Stimulated activated CD8-positive, alpha-beta memory T cell treated with anti-CD3 and anti-CD28 coated beads, Interleukin-12 subunit alpha, Interleukin-12 subunit beta, amount 100 ng/mL, for 1 hour (primary cell): Measurements from ENCODE around the gene TNFRSF12A.

Source experiments
- DNase-seq: peaks from one replicate; pipeline ENCODE4 v3.0.0-alpha.2; 2020; ENCODE audit warnings: low read depth

TNFRSF12A gene

DNA sequence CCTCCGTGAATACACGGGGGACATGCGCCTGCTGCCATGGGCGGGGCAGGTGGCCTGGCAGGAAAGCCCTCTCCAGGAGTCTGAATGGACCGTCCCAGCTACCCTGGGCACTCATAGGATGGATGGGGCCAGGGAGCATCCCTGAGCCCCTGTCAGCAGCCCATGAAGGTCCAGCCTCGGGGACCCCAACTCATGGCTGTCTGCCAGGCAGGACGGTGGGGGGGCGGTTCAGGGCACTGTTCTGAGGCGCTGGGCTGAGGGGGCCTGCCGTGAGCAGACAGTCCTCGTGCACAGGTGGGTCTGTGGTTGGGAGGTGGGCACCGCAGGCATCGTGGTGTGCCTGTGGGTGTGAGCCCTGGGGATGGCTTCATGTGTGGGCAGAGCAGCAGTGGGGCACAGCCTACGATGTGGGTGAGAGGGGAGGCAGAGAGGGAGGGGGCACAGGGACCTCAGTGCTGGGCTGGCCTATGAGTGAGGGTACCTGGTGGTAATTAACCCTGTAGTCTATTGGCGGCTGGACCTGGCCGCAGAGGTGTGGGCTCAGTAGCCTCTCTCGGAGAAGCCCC is 33.5 kb upstream of the TNFRSF12A start:
- DNase-seq: no peak

DNA sequence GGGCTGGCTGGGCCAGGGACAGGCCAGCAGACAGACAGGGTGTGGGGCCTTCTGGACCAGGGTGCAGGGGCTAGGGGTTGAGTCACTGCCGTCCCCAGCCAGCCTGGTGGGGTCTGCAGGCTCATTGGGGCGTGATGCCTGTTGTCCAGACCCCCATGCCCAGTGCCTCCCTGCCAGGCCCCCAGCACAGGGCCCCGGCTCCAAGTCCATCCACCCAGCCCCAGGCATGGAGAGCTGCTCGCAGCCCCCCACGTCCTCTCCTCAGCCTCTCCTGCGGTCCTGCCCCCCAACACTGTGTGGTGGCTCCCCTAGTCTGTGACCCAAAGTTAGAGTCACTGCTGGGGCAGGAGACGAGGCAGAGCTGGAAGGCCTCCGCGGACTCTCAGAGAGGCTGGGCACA is 32.9 kb upstream of the TNFRSF12A start:
- DNase-seq: no peak

DNA sequence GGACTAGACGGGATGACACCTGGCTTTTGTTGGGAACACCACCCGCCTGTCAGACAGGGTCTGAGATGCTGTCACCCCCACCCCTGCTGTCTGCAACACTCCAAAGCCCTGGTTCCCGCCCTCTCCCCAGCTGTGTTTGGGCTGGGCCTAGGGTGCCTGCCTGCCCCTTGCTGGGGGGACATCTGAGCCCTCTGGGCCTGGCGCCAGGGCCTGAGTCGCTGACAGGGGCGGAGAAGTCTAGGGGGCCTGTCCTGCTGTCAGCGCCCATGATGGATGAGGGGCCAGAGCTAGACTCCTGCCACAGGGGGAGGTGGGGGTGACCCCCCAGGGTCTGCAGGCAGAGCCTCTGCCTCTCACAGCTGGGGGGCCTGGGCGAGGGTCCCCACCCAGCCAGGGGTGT is 32.3 kb upstream of the TNFRSF12A start:
- no peak for DNase-seq

DNA sequence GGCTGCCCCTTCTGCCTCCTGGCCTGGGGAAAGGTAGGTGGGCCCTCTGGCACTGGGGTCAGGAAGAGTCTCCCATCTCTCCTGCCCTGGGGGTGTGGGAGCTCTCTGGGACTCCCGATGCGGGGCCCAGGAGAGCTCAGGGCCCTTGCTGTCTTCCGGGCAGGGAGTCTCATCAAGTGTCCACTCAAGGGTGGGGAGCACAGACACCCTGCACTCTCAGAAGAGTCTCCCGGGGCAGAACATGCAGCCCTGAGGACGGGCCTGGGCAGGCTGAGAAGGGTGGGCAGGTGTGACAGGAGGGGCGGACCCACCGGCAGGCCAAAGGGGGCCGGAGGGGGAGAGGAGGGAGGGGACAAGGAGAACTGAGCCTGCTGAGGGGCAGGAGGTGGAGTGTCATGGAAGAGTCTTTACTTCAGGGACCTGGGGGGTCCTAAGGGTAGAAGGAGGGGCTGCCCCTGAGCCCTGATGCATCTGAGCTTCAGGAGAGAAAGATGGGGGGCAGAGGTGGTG is 31.5 kb upstream of the TNFRSF12A start:
- no peak for DNase-seq

DNA sequence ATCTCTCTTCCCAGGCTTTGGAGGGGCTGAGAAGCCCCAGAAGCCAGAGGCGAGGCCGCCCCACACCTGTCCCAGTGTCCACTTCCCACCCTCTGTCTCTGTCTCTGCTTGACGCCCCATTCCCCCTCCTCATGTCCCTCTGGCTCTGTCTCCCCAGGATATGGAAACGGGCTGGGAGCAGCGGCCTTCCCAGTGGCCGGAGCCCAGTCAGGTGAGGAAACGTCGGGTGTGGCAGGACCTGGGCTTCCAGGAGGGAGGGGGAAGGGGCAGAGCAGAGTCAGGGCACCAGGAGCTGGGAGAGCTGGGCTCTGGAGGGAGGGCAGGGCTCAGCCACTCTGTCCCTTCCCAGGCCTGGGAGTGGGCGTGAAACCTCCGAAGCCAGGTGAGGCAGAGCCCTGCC is 29.3 kb upstream of the TNFRSF12A start:
- no peak for DNase-seq

DNA sequence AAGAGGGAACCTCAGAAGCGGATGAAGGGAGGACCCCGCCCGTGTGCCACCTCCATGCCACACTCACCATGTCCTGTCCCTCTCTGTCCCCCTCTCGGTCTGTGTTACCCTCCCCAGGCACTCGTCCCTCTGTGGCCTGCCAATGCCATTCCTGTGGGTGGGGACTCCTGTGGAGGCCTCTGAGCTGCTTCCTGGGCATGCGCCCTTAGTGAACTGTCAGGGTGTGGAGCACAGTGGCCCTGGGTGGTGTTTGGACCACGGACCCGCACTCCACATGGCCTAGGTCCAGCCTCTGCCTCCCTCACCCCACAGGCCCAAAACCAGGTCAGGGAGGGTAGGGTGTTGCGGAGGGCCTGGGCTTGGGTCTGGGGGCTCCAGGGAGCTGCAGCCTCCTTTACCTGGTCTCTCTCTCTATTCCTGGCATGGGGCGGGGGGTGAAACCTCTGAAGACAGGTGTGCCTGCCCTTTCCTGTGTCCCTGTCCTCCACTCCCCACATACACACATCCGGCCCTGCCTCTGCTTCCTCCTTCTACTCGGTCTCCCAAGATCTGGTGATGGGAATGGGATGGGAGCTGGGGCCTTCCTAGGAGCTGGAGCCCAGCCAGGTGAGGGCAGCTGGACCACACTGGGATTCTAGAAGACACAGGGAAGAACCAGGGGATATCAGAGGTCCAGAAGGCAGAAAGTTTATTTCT is 28.5 kb upstream of the TNFRSF12A start:
- no peak for DNase-seq

DNA sequence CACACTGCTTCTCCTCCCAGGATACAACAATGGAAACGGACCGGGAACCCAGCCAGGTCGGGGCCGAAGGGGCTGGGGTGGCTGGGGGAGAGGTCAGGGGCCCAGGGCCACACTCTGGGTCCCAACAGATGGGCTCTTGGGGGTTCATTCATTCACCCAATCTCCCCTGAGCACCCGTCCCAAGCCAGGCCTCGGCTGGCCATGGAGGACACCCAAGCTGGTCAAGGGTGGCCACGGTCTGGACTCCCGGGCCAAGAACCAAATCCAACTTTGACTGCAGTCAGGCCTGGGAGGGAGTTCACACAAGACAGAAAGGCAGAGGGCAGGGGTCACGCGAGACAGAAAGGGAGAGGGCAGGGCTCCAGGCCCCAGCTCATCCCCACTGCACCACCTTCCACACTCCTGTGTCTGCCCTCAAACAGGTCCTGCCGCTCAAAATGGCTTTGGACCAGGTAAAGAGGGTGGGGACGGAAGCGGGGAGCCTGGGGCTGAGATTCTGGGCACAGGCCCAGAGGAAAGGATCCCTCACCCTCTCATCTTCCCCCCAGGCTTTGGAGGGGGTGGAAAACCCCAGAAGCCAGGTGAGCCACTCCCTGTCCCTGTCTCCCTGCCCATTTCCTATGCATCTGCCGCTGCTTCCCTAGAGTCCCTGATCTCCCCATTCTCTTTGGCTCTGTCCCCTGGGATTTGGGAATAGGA is 27.6 kb upstream of the TNFRSF12A start:
- DNase-seq: no peak

DNA sequence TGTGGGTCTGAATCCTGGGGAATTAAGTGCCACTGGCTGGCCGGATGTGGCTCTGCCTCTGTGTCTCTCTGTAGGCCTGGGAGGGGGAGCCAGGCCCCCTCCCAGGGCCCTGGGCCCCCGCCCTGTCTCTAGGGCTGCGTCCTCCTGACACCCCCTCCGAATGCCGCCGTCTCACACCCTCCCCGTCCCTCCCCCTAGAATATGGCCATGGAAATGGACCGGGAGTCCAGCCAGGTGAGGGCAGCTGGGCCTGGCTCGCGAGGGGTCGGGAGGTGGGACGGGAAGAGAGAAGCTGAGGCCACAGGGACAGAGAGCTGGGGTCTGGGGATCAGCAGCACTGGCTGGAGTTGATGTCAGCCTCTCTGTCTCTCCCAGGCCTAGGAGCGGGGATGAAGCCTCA is 23.9 kb upstream of the TNFRSF12A start:
- no peak for DNase-seq

DNA sequence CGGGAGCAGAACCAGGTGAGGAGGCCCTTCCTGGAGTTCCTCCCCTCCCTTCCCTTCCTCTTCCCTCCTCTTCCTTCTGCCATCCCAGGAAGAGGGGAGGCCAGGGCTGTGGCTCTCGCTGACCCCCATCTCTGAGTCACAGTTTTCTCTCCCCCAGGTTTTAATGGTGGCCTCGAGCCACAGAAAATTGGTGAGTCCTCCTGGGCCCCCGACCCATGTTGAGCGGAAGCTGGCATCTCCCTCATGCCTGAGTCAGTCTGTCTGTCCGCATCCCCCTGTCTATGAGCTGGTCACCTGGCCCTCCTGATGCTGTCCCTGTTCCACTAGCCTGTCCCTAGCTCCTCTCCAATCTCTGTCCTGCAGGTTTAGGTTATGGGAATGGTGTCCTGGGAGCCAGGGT is 20.2 kb upstream of the TNFRSF12A start:
- no peak for DNase-seq

DNA sequence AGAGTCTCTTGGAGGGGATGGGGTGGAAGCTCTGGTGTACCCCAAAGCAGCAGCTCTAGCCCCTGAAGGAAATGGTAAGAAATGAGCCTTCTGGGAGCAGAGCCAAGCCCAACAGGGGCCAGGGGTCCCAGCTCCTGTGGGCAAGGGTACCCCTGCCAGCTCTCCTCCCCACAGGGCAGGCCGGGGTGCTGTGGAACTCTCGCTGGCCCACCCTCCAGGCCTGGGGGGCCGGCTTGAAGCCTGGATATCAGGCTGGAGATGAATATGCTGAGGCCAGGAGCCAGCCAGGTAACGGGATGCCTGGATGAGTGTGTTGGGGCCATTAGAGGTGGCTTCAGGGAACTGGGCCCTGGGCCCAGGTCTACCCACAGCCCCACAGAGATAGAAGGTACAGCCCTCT is 19.6 kb upstream of the TNFRSF12A start:
- DNase-seq: no peak

DNA sequence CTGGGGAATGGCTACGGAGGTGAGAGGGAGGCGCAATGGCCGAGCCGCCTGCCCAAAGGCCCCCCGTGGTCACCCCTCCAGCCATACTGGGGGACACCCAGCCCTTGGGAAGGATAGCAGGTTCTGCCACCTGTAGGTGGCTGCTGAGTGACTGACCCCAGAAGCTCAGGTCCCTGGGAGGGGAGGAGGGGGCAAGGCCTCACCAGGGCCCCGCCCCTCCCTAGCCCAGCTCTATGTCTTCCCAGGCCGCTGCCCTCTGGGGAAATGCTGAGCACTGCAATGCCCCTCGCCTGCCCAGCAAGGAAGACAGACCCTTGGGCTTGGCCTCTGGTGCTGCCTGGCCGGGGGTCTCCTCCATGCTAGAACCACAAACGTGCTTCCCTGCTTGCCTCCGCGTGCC is 18.9 kb upstream of the TNFRSF12A start:
- DNase-seq: no peak

DNA sequence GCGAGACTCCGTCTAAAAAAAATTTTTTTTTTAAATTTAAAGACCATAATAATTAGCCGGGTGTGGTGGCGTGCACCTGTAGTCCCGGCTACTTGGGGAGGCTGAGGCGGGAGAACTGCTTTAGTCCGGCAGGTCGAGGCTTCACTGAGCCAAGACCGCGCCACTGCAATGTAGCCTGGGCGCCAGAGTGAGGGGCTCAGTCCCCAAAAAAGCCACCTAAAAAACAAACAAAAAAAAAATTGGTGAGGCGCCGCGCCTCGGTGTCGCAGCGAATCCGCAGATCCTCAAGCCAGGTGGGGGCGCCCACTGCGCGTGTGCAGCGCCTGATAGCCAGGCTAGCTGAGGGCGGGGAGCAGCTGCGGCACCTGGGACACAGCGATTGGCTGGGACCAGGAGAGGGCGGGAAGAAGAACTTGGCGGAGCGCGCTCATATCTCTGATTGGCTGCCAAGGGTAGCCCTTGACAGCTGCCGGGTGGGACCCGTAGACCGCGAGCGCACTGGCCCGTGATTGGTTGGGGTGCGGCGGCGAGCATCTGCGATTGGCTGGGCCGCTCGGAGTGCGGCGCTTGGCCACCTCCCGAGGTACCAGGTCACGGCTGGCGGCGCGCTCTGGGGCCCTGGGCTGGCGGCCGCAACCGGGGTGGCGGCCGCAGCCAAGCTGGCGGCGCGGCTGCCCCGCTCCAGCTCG is 16.4 kb upstream of the TNFRSF12A start:
- DNase-seq: peak; percentile 94

DNA sequence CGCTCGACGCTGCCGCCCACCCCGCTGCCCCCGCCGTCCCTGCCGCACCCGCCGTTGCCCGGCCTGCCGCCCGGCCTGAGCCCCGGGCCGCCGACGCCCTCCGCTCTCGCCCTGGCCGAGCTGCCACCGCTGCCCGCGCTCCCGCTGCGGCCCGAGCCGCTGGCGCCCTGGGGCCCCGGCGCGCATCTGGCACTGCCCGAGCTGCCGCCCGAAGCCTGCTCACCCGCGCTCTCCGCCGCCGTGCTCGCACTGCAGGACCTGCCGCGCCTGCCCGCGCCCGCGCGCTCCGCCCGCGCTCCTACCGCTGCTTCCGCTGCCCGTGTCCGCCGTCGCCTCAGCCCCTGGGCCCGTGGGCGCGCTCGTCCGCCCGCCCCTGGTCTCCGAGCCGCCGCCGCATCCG is 15.8 kb upstream of the TNFRSF12A start:
- no peak for DNase-seq

DNA sequence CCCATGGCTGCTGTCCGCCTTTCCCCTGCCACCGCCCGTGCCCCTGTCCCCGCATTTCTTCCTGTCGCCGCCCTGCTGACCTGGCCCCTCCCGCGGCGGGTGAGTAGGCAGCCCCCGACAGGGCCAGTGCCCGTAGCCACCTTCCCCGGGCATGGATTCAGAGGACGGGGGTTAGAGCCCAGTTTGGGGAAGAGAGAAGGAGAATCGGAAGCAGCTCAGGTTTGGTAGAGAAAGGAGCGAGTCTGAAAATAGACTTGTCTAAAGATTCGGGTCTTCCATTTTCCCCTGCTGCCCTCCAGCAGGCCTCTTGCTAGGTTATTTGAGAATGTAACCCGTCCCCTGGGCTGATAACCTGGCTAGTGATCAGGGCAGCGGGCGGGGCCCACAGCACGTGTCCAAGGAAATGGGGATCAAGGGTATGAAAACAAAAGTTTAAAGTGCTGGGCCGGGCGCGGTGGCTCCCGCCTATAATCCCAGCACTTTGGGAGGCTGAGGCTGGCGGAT is 15.3 kb upstream of the TNFRSF12A start:
- no peak for DNase-seq

DNA sequence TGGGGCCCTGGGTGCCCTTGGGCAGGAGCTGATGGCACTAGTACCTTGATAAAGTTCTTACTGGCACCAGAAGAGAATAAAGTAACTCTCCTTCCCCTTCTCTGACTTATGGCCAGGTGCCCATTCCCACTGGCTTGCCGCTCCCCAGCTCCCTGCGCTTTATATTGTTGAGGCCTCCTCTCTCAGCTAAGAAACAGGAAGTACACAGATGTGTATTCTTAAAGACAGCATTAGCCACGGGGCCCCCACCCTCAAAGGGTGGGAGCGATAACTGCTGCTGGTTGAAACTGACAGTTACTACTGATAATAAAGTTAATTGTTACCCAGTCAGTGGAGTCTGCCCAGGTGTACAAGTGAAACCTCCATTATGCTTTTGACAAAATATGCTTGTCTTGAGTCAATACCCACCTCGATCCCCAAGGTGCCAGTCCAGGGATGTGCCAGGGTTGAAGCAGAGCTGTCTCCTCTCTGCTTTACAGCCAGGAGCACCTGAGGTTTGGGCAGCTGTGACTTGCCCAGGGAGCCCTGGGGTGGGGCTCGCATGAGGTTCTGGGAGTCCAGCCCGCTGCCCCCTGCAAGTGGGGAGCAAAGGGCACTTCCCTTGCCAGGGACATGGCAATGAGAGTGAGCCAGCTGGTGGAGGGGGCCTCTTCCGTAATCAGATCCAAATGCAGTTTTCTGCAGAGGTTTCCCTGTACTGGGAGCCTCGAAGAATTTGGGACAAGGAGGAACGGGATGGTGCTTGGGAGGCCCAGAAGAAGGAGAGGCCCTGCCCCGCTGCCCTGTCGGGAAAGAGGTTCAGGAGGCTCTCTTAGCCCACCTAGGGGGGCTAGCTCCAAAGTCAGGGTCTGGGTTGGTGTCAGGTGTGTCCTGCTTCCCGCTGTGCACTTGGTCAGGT is 12.9 kb upstream of the TNFRSF12A start:
- no peak for DNase-seq

DNA sequence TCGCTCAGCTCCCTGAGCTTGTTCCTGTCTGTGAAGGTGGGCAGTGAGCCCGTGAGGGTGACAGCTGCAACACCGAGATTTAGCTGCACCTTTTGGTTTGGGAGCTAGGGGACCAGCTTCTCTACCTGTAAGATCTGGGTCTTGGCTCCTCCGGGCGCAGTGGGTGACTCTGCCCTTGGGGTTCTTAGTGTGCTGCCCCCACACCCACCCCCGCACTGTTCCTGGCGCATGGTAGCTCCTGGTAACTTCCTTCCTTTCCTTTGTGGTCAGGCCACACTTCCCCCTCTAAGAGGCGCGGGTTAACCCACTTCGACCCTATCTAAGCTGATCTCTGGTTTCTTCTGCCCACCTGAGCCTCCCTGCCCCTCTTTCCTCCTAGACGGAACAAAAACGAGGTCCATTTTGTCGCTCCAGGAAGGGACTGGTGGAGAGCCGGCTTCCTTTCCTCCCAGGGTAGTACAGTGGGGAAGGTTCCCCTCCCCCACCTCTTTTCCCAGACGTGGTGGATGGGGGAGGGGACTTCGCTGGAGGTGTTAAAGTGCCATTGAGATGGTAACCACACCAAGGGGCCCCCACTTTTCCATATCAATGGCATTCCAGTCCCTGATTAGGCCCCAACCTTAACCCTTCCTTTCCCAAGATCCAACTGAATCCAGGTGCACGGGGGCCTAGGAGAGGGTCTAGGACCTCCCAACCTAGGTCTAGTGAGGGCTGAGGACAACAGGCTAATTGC is 12.0 kb upstream of the TNFRSF12A start:
- no peak for DNase-seq

DNA sequence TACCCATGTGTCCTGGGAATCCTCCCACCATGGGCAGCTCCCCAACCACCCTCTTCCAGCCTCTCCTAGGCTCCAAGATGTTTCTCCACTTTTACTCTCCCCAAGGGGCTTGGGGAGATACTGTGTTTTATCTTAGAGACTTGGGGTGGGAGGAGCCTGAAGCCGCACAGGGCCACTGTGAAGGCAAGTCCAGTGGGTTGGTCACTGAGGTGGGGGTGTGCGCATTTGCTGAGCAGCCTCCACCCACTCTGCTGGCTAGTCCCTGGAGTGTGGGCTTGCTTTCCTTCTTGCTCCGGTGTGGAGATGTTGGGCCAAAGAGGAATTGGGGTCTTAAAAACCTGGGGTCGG is 11.5 kb upstream of the TNFRSF12A start:
- no peak for DNase-seq

DNA sequence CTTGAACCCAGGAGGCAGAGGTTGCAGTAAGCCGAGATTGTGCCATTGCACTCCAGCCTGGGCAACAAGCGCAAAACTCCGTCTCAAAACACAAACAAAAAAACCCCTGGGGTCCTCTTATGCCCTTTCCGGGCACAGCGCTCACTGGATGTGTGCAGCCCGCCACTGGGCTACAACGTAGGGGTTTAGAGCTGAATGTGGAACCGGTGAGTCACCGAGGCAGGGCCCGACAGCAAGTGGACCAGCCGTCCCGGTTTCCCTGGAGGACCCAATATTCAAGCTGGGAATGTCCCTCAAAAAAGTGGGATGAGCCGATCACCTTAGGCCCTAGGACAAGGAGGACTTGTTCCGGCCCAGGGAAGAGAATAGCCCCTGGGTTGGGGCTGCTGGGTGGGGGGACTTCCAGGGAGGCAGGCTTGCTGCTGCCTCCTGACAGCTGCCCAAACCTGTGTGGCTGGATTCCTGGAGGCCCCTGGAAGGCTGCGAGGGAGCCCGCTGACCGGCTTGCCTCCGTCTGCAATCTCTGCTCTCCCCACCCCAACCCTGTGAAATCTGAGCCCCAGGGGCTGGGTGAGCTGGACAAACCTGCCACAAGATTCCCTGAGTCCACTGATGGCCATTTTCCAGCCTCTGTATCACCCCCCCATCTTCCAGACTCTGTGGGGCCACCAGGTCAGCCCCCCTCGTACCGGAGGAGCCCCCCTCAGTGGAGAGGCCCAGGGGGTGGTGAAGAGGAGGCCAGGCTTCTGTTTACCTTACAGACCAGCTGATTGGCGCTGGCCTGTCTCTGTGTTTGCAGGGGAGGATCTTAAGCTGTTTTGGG is 10.4 kb upstream of the TNFRSF12A start:
- no peak for DNase-seq

DNA sequence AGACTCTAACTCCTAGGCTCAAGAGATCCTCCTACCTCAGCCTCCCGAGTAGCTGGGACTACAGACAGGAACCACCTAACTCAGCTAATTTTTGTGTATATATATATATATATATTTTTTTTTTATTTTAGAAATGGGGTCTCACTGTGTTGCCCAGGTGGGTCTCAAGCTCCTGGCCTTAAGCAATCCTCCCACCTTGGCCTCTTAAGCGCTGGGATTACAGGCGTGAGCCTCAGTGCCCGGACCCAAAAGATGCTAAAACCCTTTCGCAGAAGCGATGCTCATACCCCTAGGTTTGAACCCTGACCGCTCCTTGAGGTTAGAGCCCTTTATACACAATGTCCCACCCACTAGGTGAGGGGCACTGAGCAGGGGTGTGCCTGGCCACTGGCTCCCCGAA is 9.7 kb upstream of the TNFRSF12A start:
- no peak for DNase-seq

DNA sequence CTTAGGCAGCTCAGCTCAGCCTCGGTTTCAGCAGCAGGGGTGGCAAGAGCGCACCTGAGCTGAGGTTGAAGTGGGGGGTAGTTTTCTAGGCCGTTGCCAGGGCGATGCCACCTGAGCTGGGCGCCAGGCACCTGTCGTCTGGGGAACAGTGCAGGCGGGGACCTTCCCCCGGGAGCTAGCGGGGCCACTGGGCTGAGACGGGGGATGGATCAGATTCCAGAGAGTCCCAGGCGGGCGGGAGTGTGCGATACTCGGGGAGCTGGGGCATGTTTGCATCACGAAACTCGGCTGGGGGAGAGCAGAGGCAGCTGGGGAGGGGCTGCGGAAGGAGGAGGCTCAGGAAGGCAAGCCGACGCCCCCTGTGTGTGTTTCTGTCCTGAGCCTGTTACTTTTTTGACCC is 7.9 kb upstream of the TNFRSF12A start:
- no peak for DNase-seq
